Thyroid gland (tissue), 4 donors: ENCODE data around the gene ODAD4. TPM values are rescaled to one million over a fixed set of nuclear protein-coding genes. Genes with fewer than 3 reads are reported as not detected.
A peak's percentile ranks its signal among the peaks of the same experiment; 100 is the strongest.

ENCODE experiments used
- DNase-seq, 2 donors: peaks; one replicate each; pipeline ENCODE4 v3.0.0-alpha.2; 2019
- H3K27ac ChIP-seq, 3 donors: fragments of 200-600 bp; sonication (generic); 1 replicate in 2 of 3; 2 replicates in 1 of 3; pipeline ENCODE4 v1.5.1; 2016 to 2019; ENCODE audit warnings: mild to moderate bottlenecking in 1 of 3, moderate library complexity in 1 of 3
- H3K27me3 ChIP-seq: fragments of 200-600 bp; sonication (generic); one replicate; pipeline ENCODE4 v1.5.1; 2019
- H3K36me3 ChIP-seq, 2 donors: fragments of 200-600 bp; sonication (generic); one replicate each; pipeline ENCODE4 v1.5.1; 2016 to 2019
- H3K4me1 ChIP-seq, 2 donors: fragments of 200-600 bp; sonication (generic); one replicate each; pipeline ENCODE4 v1.5.1; 2017 to 2019
- H3K4me3 ChIP-seq, 3 donors: fragments of 200-600 bp; sonication (generic); replicated peaks in 1 of 3; 1 replicate in 2 of 3; 2 replicates in 1 of 3; pipeline ENCODE4 v1.5.1; 2016; ENCODE audit warnings: mild to moderate bottlenecking in 1 of 3
- H3K9me3 ChIP-seq: fragments of 200-600 bp; sonication (generic); one replicate; pipeline ENCODE4 v1.5.1; 2017
- POLR2A ChIP-seq, 2 donors: fragments of 450-650 bp; IDR thresholded peaks; one replicate each; pipeline ENCODE4 v1.6.1; 2017; ENCODE audit warnings: antibody characterized with exemption in 2 of 2, mild to moderate bottlenecking in 2 of 2, moderate library complexity in 1 of 2
- WGBS, 2 donors: methylation state at CpG; one replicate each; pipeline ENCODE4 v1.1.5; 2017; 5-methylcytosine and 5-hydroxymethylcytosine counted together
- intact Hi-C: fragments of 100-400 bp; cut with DNase I; formaldehyde crosslinking; loops from one replicate; pipeline ENCODE4 v1.15.1; 2023
- total RNA-seq, 4 donors: library from RNA; depleted of rRNA; stranded (reverse); fragments of >200 nt; gene quantifications; one replicate each; pipeline ENCODE4 v1.2.3, GENCODE V29; 2016
- TF ChIP-seq, protein P1 (sequence below), 6 experiments: fragments of 200-600 bp in 3 of 6; fragments of 450-650 bp in 3 of 6; sonication (generic) in 3 of 6; IDR thresholded peaks; one replicate each; pipeline ENCODE4 v1.5.1; 2016 to 2019; ENCODE audit warnings: antibody characterized with exemption in 6 of 6, mild to moderate bottlenecking in 2 of 6, inconsistent platforms in 1 of 6, moderate library complexity in 1 of 6

Gene ODAD4
- 1 to 10 TPM; 3.0 to 8.2 (median 3.8) TPM for total RNA-seq

DNA sequence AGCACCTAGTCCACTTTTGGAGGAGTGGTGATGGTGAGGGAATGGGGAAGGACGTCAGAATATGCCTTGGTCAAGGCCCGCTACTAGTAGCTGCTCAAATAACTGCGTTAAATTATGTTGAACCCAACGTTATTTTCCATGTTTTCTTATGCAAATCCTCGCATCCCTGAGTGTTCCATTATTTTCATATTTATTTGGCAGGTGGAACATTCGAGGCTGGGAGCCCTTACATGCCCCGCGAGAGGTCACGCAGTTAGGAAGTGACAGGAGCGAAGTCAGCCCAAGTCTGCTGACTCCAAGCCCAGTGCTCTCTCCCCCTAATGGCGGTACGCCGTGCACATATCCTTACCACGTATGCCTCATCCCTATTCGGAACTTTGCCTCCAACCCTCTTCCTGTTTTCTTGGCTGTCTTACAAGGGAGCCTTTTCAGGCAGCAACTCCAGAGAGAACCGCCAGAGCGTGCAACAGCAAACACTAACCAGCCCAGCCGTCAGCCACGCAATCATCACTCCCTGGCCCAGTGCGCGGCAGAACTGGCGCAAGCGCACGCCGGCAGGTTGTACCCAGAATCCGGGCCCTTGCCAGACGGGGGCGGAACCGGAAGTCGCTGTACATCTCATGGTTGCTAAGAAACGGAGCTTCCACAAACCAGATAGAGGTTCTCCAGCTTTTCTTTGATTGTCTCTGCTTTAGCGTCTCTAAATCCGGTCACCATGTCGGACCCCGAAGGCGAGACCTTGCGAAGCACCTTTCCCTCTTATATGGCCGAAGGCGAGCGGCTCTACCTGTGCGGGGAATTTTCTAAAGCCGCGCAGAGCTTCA lies at the start of gene ODAD4:
Gene ODAD4, plus strand, starts transcription at position 609 of the 824 bp plus-strand sequence. Its CDS starts 107 bp downstream, at position 716.
- peak within 1 kb of the TSS; percentile 70 to 81 (median 71) for H3K27ac ChIP-seq
- H3K36me3 ChIP-seq = no peaks in the 10 kb centered on the region
- no peaks in the 10 kb centered on the region for H3K9me3 ChIP-seq
- WGBS, 2 donors = 2% methylated on average over 43 of the region's 43 CpGs
- peak in 1 of 2 donors; percentile 92 for TF ChIP-seq POLR2A (IDR thresholded peaks at IDR 0.05)
- TF ChIP-seq, protein P1, sequence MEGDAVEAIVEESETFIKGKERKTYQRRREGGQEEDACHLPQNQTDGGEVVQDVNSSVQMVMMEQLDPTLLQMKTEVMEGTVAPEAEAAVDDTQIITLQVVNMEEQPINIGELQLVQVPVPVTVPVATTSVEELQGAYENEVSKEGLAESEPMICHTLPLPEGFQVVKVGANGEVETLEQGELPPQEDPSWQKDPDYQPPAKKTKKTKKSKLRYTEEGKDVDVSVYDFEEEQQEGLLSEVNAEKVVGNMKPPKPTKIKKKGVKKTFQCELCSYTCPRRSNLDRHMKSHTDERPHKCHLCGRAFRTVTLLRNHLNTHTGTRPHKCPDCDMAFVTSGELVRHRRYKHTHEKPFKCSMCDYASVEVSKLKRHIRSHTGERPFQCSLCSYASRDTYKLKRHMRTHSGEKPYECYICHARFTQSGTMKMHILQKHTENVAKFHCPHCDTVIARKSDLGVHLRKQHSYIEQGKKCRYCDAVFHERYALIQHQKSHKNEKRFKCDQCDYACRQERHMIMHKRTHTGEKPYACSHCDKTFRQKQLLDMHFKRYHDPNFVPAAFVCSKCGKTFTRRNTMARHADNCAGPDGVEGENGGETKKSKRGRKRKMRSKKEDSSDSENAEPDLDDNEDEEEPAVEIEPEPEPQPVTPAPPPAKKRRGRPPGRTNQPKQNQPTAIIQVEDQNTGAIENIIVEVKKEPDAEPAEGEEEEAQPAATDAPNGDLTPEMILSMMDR (IDR thresholded peaks at IDR 0.05) = peak in 5 of 6 experiments; percentile 24 to 63 (median 58)
- H3K4me1 ChIP-seq = peaks cover 16 to 20% of the 10 kb centered on the region in 2 donors
- DNase-seq = peak; percentile 97 to 98
- H3K4me3 ChIP-seq = peak within 1 kb of the TSS; percentile 33 to 40 (median 36)
- H3K27me3 ChIP-seq = no peaks in the 10 kb centered on the region
- intact Hi-C loops = no loop called here

DNA sequence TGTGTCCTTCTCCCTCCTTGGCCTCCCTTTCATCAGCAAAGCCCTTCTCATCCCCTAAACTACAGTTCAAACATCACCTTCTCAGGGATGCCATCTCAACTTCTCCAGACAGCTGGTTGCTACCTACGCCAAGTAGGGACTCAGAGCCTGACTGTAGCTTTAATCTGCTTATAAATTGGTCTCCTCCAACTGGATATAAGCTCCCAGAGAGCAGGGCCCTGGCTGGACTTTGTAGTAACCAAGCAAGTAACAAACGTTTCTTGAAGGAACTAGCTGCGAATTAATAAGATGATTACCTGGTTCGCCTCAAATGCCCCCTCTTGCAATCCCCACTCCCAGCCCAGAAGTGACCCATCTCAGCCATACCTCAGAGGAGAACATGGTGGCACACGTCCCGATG lies 47.7 kb upstream of the ODAD4 start:
- peaks cover 52 to 68% of the 10 kb centered on the region in 2 donors for H3K36me3 ChIP-seq
- intact Hi-C loops = loop anchor here (10.0 kb wide), 1 partner anchor 148 kb away; the partner anchor contains the start of gene HAP1
- no peak for DNase-seq
- TF ChIP-seq POLR2A (IDR thresholded peaks at IDR 0.05) = no peak
- TF ChIP-seq, protein P1 (IDR thresholded peaks at IDR 0.05) = no peak
- H3K27me3 ChIP-seq = no peaks in the 10 kb centered on the region
- no peak overlapping the region for H3K4me3 ChIP-seq
- H3K9me3 ChIP-seq = no peaks in the 10 kb centered on the region
- peaks cover 9% of the 10 kb centered on the region in 2 donors for H3K4me1 ChIP-seq
- 89 to 93% methylated on average over 6 of the region's 6 CpGs for WGBS, 2 donors
- H3K27ac ChIP-seq = no peak overlapping the region

DNA sequence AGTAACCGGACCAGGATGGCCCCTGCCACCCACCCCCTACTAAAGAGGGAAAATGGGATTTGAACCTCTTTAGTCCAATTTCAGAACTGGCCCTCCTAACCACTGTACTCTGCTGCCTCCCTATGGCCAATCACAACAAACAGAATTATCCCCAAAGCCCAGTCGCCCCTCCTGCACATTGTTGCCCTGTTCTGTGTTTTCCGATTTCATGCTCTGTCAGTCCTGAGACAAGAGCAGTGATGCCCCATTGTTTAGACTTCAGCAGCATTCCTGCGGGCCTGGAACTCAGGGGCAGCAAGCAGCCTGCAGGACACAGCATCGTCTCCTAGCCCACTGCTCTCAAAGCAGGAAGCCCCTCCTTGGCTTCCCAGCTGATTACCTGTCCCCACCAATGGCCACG lies 44.7 kb upstream of the ODAD4 start:
- Histone ChIP-seq H3K27ac (no peak overlapping the region), H3K36me3 (peaks cover 45 to 69% of the 10 kb centered on the region in 2 donors), H3K27me3 (no peaks in the 10 kb centered on the region), H3K4me3 (no peak overlapping the region), H3K4me1 (peaks cover 8% of the 10 kb centered on the region in 2 donors), H3K9me3 (no peaks in the 10 kb centered on the region)
- TF ChIP-seq, protein P1 (IDR thresholded peaks at IDR 0.05) = peak in 4 of 6 experiments; percentile 29 to 56 (median 42)
- TF ChIP-seq POLR2A (IDR thresholded peaks at IDR 0.05) = no peak
- whole genome bisulfite sequencing, 2 donors = 74 to 77% methylated on average over 5 to 6 of the region's 6 CpGs
- no peak for DNase-seq
- intact Hi-C loops = loop anchor here (10.0 kb wide), 1 partner anchor 151 kb away; the partner anchor contains the start of gene HAP1

DNA sequence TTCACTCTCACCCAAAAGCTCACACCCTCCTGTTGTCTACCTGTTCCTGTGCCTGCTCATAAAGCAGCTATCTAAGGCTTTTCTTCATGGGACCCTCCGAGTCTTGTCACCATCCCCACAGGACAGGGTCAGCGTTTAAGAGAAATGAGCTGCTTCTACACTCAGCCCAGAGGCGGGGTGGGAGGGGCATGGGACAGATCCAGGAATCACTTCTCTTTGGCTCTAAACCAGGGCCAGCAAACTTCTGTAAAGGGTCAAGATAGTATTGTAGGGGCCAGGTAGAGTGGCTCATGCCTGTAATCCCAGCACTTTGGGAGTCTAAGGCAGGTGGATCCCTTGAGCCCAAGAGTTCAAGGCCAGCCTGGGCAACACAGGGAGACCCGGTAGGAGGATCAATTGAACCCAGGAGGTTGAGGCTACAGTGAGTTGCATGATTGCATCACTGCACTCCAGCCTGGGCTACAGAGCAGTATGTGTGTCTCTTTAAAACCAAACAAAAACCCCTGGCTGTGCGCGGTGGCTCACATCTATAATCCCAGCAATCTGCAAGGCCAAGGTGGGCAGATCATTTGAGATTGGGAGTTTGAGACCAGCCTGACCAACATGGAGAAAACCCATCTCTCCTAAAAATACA lies 42.0 kb upstream of the ODAD4 start:
- no peak for DNase-seq
- intact Hi-C loops = loop anchor here (10.0 kb wide), 1 partner anchor 154 kb away; the partner anchor contains the start of gene HAP1
- no peaks in the 10 kb centered on the region for H3K27me3 ChIP-seq
- no peak overlapping the region for H3K27ac ChIP-seq
- no peaks in the 10 kb centered on the region for H3K9me3 ChIP-seq
- no peak for TF ChIP-seq POLR2A (IDR thresholded peaks at IDR 0.05)
- TF ChIP-seq, protein P1 (IDR thresholded peaks at IDR 0.05) = no peak
- no peaks in the 10 kb centered on the region for H3K4me1 ChIP-seq
- WGBS, 2 donors = 88 to 93% methylated on average over 5 to 6 of the region's 6 CpGs
- peaks cover 66 to 85% of the 10 kb centered on the region in 2 donors for H3K36me3 ChIP-seq
- H3K4me3 ChIP-seq = no peak overlapping the region
